ENCODE data around the gene NME4. TPM values are rescaled to one million over a fixed set of nuclear protein-coding genes. Genes with fewer than 3 reads are reported as not detected.

NME4 gene
- polyA plus RNA-seq, 3 donors: 26.7 to 31.4 (median 26.9) TPM

DNA sequence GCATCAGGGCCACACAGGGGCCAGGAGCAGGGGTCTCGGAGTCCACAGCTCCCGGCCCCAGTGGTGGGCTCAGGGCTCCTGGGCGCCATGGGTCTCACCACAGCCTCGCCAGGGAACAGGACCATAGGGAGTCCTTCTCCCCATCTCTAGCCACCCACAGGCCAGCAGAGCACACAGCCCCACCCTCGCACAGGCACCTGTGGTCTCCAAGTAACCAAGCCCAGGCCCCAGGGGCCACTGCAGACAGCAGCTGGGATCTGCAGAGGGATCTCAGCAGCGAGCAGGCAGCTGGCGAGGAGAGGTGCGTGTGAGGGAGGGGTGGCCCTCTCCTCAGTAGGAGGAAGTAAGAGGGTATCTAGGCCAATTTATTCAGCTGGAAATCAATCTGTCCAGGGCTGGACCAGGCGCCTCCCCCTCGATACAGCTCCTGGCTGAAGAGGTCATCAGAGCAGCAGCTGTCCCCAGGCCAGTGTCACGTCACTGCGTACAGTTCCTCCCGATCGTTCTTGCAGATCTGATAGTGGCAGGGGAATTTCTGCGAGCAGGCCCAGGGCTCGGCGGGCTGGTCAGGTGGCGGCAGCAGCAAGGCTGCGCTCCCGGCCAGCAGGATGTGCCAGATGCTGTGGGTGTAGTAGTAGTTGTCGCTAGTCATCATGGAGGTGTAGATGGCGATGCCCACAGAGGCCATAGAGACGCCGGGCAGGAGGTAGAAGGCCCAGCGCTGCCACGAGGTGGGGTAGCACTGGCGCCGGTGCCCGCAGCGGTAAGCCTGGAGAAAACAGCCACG lies 25.3 kb upstream of the NME4 start:
- Histone ChIP-seq H3K27me3 (ENCODE audit: control insufficient read depth in 2 of 2, insufficient read depth in 2 of 2, low read length in 2 of 2) (no peaks in the 10 kb centered on the region), H3K4me2 (replicated peaks; ENCODE audit: extremely low read depth, low read length, poor library complexity, severe bottlenecking) (no peak overlapping the region), H3K4me1 (ENCODE audit: control insufficient read depth in 1 of 2, insufficient read depth in 2 of 2, low read length in 2 of 2) (peaks cover 17 to 20% of the 10 kb centered on the region in 2 donors), H3K9ac (ENCODE audit: insufficient read depth, low read length, poor library complexity, severe bottlenecking) (no peak overlapping the region), H3K4me3 (replicated peaks in 1 of 3; ENCODE audit: low read depth in 2 of 3, low read length in 3 of 3) (no peak overlapping the region), H3K9me3 (replicated peaks in 1 of 2; ENCODE audit: control insufficient read depth in 1 of 2, insufficient read depth in 1 of 2, low read length in 2 of 2) (no peaks in the 10 kb centered on the region), H3K36me3 (replicated peaks in 1 of 2; ENCODE audit: control insufficient read depth in 1 of 2, insufficient read depth in 2 of 2, low read length in 2 of 2) (peaks cover 64 to 77% of the 10 kb centered on the region in 2 donors), H3K27ac (ENCODE audit: low read depth in 1 of 2, low read length in 2 of 2) (no peak overlapping the region), H4K20me1 (ENCODE audit: insufficient read depth, low read length) (no peaks in the 10 kb centered on the region), H3K79me2 (ENCODE audit: insufficient read depth, low read length) (peaks cover 3% of the 10 kb centered on the region), H2AFZ (ENCODE audit: insufficient read depth, low read depth, low read length, poor library complexity, severe bottlenecking) (no peak overlapping the region)
- Mint-ChIP-seq H3K27ac (peak overlapping the region in 1 of 7 donors; percentile 60), H3K4me1 (peaks cover 18% of the 10 kb centered on the region), H3K27me3 (ENCODE audit: low read depth in 3 of 3) (peaks cover 0 to 6% (median 4%) of the 10 kb centered on the region in 3 donors), H3K9me3 (no peaks in the 10 kb centered on the region), H3K36me3 (peaks cover 44 to 78% of the 10 kb centered on the region in 2 donors), H3K4me3 (no peak overlapping the region)
- TF ChIP-seq, protein P1, sequence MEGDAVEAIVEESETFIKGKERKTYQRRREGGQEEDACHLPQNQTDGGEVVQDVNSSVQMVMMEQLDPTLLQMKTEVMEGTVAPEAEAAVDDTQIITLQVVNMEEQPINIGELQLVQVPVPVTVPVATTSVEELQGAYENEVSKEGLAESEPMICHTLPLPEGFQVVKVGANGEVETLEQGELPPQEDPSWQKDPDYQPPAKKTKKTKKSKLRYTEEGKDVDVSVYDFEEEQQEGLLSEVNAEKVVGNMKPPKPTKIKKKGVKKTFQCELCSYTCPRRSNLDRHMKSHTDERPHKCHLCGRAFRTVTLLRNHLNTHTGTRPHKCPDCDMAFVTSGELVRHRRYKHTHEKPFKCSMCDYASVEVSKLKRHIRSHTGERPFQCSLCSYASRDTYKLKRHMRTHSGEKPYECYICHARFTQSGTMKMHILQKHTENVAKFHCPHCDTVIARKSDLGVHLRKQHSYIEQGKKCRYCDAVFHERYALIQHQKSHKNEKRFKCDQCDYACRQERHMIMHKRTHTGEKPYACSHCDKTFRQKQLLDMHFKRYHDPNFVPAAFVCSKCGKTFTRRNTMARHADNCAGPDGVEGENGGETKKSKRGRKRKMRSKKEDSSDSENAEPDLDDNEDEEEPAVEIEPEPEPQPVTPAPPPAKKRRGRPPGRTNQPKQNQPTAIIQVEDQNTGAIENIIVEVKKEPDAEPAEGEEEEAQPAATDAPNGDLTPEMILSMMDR (IDR thresholded peaks at IDR 0.05): no peak
- no peak for DNase-seq
- intact Hi-C loops (cut with micrococcal nuclease): no loop called here
- WGBS (ENCODE audit: insufficient coverage): 93% methylated on average over 24 of the region's 31 CpGs

DNA sequence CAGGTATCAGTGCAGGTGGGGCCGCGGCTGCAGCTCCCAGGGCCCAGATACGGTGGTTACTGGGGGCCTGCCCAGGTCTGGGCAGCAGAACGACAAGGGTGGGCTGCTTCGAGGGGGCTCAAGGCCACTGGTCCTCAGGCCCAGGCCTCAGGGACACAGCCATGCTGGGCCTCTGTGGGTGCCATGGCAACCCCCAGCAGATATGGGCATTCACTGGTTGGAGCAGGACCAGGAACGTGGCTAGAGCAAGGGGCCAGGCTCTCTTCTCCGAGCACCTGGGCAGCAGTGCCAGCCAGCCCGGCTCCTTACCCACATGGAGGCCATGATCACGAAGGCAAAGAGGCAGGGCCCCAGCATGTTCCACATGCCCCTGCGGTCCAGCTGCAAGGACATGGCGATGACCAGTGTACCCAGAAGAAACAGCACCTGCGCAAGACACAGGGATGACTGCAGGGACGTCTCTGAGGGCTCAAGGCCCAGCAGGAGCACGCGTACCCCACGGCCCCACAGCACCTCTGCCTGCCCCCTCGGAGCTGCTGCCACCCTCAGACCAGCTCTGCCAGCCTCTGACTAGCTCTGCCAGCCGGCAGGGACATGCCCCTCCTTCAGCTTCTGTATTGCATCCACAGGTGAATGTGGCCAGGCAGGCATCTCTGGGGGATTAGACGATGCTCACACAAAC lies 24.6 kb upstream of the NME4 start:
- Mint-ChIP-seq H3K27me3 (ENCODE audit: low read depth in 3 of 3) (peaks cover 0 to 6% (median 4%) of the 10 kb centered on the region in 3 donors), H3K36me3 (peaks cover 42 to 78% of the 10 kb centered on the region in 2 donors), H3K4me3 (no peak overlapping the region), H3K9me3 (no peaks in the 10 kb centered on the region), H3K4me1 (peaks cover 18% of the 10 kb centered on the region), H3K27ac (no peak overlapping the region)
- 95% methylated on average over 19 of the region's 19 CpGs for WGBS (ENCODE audit: insufficient coverage)
- TF ChIP-seq, protein P1 (IDR thresholded peaks at IDR 0.05): no peak
- peaks cover 3% of the 10 kb centered on the region for H3K79me2 ChIP-seq (ENCODE audit: insufficient read depth, low read length)
- H3K27ac ChIP-seq (ENCODE audit: low read depth in 1 of 2, low read length in 2 of 2): no peak overlapping the region
- intact Hi-C loops (cut with micrococcal nuclease): no loop called here
- H3K9me3 ChIP-seq (replicated peaks in 1 of 2; ENCODE audit: control insufficient read depth in 1 of 2, insufficient read depth in 1 of 2, low read length in 2 of 2): no peaks in the 10 kb centered on the region
- H3K36me3 ChIP-seq (replicated peaks in 1 of 2; ENCODE audit: control insufficient read depth in 1 of 2, insufficient read depth in 2 of 2, low read length in 2 of 2): peaks cover 66 to 77% of the 10 kb centered on the region in 2 donors
- no peak overlapping the region for H2AFZ ChIP-seq (ENCODE audit: insufficient read depth, low read depth, low read length, poor library complexity, severe bottlenecking)
- peaks cover 17 to 20% of the 10 kb centered on the region in 2 donors for H3K4me1 ChIP-seq (ENCODE audit: control insufficient read depth in 1 of 2, insufficient read depth in 2 of 2, low read length in 2 of 2)
- no peak overlapping the region for H3K9ac ChIP-seq (ENCODE audit: insufficient read depth, low read length, poor library complexity, severe bottlenecking)
- H3K27me3 ChIP-seq (ENCODE audit: control insufficient read depth in 2 of 2, insufficient read depth in 2 of 2, low read length in 2 of 2): no peaks in the 10 kb centered on the region
- no peak for DNase-seq
- H3K4me2 ChIP-seq (replicated peaks; ENCODE audit: extremely low read depth, low read length, poor library complexity, severe bottlenecking): no peak overlapping the region
- no peaks in the 10 kb centered on the region for H4K20me1 ChIP-seq (ENCODE audit: insufficient read depth, low read length)
- H3K4me3 ChIP-seq (replicated peaks in 1 of 3; ENCODE audit: low read depth in 2 of 3, low read length in 3 of 3): no peak overlapping the region

All from CD14-positive monocyte (primary cell).